Measurements from ENCODE around the gene FNDC3B.

FNDC3B gene

DNA sequence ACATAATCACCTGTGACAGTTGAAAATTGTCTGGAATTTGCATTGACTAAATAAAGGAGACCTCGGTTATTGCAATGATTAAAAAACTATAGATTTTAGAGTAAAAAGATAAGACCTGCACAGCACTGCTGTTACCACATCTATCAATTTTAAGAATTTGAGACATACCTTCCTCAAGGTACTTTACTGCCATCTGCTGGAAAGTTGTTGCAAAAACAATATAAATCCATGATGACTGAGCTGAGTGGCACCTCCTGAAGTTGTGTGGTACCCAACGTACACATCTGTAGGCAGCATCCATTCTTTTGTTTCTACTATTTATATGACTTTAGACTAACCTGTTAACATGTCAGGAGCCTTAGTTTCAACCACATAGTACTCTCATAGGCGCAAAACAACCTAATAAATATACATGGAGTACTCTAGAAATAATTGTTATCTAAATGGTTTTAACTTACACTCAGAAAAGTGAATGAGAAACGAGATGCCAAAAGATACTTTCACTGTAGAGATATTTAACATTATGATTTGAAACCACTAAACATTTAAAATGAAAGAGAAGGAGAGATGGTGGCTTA lies 302.2 kb downstream of the FNDC3B start:
- H3K36me3 ChIP-seq (ENCODE audit: control insufficient read depth in 2 of 2, insufficient read depth in 1 of 2, low read length in 2 of 2) = peaks cover 0 to 55% of the 10 kb centered on the region in 2 experiments; a peak in 2 of 3 replicates
- ChIA-PET CTCF (interaction anchor here (0.7 to 3.0 kb wide), 15 partner anchors 8 to 1258 kb away, joined by 3 to 30 read pairs (median 4); no protein-coding TSS in a partner anchor), POLR2A (no interaction called here)
- no peaks in the 10 kb centered on the region for H3K4me1 ChIP-seq (ENCODE audit: control insufficient read depth, insufficient read depth, low read length)
- H3K4me3 ChIP-seq (ENCODE audit: low read depth, low read length) = no peak overlapping the region
- H3K9me3 ChIP-seq (ENCODE audit: control insufficient read depth, insufficient read depth, low read depth, low read length) = no peaks in the 10 kb centered on the region
- H3K27ac ChIP-seq (ENCODE audit: extremely low read depth, low read depth, low read length) = no peak overlapping the region
- peak; percentile 65 for TF ChIP-seq ZNF654 (tag by site-specific recombination; IDR thresholded peaks at IDR 0.05; ENCODE audit: low read depth)
- no peak for TF ChIP-seq ZNF366 (tag by site-specific recombination; conservative IDR thresholded peaks at IDR 0.05)
- TF ChIP-seq ZNF266 (tag by site-specific recombination; IDR thresholded peaks at IDR 0.05; ENCODE audit: low read depth) = no peak
- TF ChIP-seq ZNF660 (tag by site-specific recombination; IDR thresholded peaks at IDR 0.05) = 0 out of 2 replicates have a peak, but pooled peaks have one; percentile 37
- TF ChIP-seq ZNF132 (tag by site-specific recombination; IDR thresholded peaks at IDR 0.05; ENCODE audit: borderline replicate concordance) = no peak
- TF ChIP-seq, protein P1, sequence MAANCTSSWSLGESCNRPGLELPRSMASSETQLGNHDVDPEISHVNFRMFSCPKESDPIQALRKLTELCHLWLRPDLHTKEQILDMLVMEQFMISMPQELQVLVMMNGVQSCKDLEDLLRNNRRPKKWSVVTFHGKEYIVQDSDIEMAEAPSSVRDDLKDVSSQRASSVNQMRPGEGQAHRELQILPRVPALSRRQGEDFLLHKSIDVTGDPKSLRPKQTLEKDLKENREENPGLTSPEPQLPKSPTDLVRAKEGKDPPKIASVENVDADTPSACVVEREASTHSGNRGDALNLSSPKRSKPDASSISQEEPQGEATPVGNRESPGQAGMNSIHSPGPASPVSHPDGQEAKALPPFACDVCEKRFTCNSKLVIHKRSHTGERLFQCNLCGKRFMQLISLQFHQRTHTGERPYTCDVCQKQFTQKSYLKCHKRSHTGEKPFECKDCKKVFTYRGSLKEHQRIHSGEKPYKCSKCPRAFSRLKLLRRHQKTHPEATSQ (tag by site-specific recombination; IDR thresholded peaks at IDR 0.05) = no peak
- TF ChIP-seq, protein P2, sequence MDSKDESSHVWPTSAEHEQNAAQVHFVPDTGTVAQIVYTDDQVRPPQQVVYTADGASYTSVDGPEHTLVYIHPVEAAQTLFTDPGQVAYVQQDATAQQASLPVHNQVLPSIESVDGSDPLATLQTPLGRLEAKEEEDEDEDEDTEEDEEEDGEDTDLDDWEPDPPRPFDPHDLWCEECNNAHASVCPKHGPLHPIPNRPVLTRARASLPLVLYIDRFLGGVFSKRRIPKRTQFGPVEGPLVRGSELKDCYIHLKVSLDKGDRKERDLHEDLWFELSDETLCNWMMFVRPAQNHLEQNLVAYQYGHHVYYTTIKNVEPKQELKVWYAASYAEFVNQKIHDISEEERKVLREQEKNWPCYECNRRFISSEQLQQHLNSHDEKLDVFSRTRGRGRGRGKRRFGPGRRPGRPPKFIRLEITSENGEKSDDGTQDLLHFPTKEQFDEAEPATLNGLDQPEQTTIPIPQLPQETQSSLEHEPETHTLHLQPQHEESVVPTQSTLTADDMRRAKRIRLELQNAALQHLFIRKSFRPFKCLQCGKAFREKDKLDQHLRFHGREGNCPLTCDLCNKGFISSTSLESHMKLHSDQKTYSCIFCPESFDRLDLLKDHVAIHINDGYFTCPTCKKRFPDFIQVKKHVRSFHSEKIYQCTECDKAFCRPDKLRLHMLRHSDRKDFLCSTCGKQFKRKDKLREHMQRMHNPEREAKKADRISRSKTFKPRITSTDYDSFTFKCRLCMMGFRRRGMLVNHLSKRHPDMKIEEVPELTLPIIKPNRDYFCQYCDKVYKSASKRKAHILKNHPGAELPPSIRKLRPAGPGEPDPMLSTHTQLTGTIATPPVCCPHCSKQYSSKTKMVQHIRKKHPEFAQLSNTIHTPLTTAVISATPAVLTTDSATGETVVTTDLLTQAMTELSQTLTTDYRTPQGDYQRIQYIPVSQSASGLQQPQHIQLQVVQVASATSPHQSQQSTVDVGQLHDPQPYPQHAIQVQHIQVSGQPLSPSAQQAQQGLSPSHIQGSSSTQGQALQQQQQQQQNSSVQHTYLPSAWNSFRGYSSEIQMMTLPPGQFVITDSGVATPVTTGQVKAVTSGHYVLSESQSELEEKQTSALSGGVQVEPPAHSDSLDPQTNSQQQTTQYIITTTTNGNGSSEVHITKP (tag by site-specific recombination; IDR thresholded peaks at IDR 0.05) = no peak
- TF ChIP-seq, protein P3, sequence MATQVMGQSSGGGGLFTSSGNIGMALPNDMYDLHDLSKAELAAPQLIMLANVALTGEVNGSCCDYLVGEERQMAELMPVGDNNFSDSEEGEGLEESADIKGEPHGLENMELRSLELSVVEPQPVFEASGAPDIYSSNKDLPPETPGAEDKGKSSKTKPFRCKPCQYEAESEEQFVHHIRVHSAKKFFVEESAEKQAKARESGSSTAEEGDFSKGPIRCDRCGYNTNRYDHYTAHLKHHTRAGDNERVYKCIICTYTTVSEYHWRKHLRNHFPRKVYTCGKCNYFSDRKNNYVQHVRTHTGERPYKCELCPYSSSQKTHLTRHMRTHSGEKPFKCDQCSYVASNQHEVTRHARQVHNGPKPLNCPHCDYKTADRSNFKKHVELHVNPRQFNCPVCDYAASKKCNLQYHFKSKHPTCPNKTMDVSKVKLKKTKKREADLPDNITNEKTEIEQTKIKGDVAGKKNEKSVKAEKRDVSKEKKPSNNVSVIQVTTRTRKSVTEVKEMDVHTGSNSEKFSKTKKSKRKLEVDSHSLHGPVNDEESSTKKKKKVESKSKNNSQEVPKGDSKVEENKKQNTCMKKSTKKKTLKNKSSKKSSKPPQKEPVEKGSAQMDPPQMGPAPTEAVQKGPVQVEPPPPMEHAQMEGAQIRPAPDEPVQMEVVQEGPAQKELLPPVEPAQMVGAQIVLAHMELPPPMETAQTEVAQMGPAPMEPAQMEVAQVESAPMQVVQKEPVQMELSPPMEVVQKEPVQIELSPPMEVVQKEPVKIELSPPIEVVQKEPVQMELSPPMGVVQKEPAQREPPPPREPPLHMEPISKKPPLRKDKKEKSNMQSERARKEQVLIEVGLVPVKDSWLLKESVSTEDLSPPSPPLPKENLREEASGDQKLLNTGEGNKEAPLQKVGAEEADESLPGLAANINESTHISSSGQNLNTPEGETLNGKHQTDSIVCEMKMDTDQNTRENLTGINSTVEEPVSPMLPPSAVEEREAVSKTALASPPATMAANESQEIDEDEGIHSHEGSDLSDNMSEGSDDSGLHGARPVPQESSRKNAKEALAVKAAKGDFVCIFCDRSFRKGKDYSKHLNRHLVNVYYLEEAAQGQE (tag by site-specific recombination; IDR thresholded peaks at IDR 0.05) = no peak
- no peak for TF ChIP-seq ZNF843 (tag by site-specific recombination; IDR thresholded peaks at IDR 0.05)
- TF ChIP-seq SALL2 (tag by site-specific recombination; IDR thresholded peaks at IDR 0.05; ENCODE audit: borderline replicate concordance) = no peak

DNA sequence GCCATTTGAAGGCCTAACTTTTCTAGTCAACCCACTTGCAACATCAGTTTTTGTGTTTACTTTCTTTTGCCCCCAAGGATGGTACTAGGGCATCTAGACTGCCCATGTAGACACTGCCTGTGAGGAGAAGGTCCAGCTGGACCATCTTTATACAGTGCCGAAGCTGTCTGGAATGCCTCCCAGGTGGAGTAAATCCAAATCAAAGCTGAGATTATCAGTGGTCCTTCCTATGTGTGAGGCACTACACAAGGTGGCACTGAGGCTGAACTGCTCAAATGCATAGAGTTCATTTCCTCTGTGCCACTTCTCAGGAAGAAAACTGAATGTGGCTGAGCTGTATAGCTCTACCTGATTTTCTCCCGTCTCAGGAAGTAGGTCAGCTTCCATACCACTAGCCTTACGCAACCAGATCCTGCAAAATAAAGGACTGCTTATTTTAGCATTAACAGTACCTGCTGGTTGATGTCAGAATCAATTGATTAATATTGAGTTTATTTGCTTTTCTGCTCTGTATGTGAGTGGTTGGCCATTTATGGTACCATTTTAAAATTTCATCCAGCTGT lies 302.8 kb downstream of the FNDC3B start:
- no peak overlapping the region for H3K27ac ChIP-seq (ENCODE audit: extremely low read depth, low read depth, low read length)
- ChIA-PET CTCF (interaction anchor here (0.7 to 3.0 kb wide), 11 partner anchors 8 to 728 kb away, joined by 3 to 30 read pairs (median 4); no protein-coding TSS in a partner anchor), POLR2A (no interaction called here)
- no peak overlapping the region for H3K4me3 ChIP-seq (ENCODE audit: low read depth, low read length)
- no peaks in the 10 kb centered on the region for H3K9me3 ChIP-seq (ENCODE audit: control insufficient read depth, insufficient read depth, low read depth, low read length)
- no peaks in the 10 kb centered on the region for H3K4me1 ChIP-seq (ENCODE audit: control insufficient read depth, insufficient read depth, low read length)
- peaks cover 0 to 54% of the 10 kb centered on the region in 2 experiments; a peak in 1 of 3 replicates for H3K36me3 ChIP-seq (ENCODE audit: control insufficient read depth in 2 of 2, insufficient read depth in 1 of 2, low read length in 2 of 2)
- TF ChIP-seq ZBTB49 (tag by site-specific recombination; IDR thresholded peaks at IDR 0.05; ENCODE audit: low read depth) = no peak
- TF ChIP-seq ZNF561 (tag by site-specific recombination; IDR thresholded peaks at IDR 0.05; ENCODE audit: borderline replicate concordance) = no peak
- no peak for TF ChIP-seq RBAK (tag by site-specific recombination; IDR thresholded peaks at IDR 0.05)
- TF ChIP-seq MEIS1 (CRISPR knock-in tag; IDR thresholded peaks at IDR 0.05; ENCODE audit: borderline replicate concordance) = no peak
- TF ChIP-seq ZNF175 (tag by site-specific recombination; IDR thresholded peaks at IDR 0.05) = no peak
- TF ChIP-seq, protein P4, sequence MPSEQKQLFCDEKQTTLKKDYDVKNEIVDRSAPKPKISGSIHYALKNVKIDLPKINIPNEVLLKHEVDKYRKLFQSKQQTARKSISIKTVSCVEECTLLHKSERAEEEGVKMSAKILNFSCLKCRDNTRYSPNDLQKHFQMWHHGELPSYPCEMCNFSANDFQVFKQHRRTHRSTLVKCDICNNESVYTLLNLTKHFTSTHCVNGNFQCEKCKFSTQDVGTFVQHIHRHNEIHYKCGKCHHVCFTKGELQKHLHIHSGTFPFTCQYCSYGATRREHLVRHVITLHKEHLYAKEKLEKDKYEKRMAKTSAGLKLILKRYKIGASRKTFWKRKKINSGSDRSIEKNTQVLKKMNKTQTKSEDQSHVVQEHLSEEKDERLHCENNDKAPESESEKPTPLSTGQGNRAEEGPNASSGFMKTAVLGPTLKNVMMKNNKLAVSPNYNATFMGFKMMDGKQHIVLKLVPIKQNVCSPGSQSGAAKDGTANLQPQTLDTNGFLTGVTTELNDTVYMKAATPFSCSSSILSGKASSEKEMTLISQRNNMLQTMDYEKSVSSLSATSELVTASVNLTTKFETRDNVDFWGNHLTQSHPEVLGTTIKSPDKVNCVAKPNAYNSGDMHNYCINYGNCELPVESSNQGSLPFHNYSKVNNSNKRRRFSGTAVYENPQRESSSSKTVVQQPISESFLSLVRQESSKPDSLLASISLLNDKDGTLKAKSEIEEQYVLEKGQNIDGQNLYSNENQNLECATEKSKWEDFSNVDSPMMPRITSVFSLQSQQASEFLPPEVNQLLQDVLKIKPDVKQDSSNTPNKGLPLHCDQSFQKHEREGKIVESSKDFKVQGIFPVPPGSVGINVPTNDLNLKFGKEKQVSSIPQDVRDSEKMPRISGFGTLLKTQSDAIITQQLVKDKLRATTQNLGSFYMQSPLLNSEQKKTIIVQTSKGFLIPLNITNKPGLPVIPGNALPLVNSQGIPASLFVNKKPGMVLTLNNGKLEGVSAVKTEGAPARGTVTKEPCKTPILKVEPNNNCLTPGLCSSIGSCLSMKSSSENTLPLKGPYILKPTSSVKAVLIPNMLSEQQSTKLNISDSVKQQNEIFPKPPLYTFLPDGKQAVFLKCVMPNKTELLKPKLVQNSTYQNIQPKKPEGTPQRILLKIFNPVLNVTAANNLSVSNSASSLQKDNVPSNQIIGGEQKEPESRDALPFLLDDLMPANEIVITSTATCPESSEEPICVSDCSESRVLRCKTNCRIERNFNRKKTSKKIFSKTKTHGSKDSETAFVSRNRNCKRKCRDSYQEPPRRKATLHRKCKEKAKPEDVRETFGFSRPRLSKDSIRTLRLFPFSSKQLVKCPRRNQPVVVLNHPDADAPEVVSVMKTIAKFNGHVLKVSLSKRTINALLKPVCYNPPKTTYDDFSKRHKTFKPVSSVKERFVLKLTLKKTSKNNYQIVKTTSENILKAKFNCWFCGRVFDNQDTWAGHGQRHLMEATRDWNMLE (tag by site-specific recombination; conservative IDR thresholded peaks at IDR 0.05; ENCODE audit: low read depth) = no peak
- TF ChIP-seq ZNF211 (tag by site-specific recombination; IDR thresholded peaks at IDR 0.05; ENCODE audit: low read depth) = no peak
